Measurements from ENCODE around the gene PGAP2.

- TF ChIP-seq, protein P1, sequence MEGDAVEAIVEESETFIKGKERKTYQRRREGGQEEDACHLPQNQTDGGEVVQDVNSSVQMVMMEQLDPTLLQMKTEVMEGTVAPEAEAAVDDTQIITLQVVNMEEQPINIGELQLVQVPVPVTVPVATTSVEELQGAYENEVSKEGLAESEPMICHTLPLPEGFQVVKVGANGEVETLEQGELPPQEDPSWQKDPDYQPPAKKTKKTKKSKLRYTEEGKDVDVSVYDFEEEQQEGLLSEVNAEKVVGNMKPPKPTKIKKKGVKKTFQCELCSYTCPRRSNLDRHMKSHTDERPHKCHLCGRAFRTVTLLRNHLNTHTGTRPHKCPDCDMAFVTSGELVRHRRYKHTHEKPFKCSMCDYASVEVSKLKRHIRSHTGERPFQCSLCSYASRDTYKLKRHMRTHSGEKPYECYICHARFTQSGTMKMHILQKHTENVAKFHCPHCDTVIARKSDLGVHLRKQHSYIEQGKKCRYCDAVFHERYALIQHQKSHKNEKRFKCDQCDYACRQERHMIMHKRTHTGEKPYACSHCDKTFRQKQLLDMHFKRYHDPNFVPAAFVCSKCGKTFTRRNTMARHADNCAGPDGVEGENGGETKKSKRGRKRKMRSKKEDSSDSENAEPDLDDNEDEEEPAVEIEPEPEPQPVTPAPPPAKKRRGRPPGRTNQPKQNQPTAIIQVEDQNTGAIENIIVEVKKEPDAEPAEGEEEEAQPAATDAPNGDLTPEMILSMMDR (IDR thresholded peaks at IDR 0.05; ENCODE audit: insufficient read depth, low read depth, low read length), result no peak
- TF ChIP-seq EZH2 (IDR thresholded peaks at IDR 0.05; ENCODE audit: insufficient read depth, low read length), result no peak
Measured at GRCh38 chr11:3816673-3817072, 8.3 kb downstream of the PGAP2 start.

Data from astrocyte (in vitro differentiated cells and primary cell).